Mesenchymal stem cell (in vitro differentiated cells and primary cell): ENCODE results near the gene ADGRV1.

Experiments used
- DNase-seq: peaks from one replicate; pipeline ENCODE4 v3.0.0-alpha.2; 2013
- H2AFZ ChIP-seq: one replicate; pipeline ENCODE4 v1.6.1; 2013; ENCODE audit warnings: low read depth, mild to moderate bottlenecking, control low read depth, inconsistent platforms, low read length, moderate library complexity
- H2AK5ac ChIP-seq: 2 replicates; pipeline ENCODE4 v1.6.1; 2013; ENCODE audit warnings: low read length, moderate library complexity, mild to moderate bottlenecking, inconsistent platforms; ENCODE audit not compliant: severe bottlenecking
- H2BK120ac ChIP-seq: one replicate; pipeline ENCODE4 v1.6.1; 2013; ENCODE audit warnings: low read depth, mild to moderate bottlenecking, inconsistent platforms, low read length, moderate library complexity
- H2BK12ac ChIP-seq, 2 experiments: one replicate each; pipeline ENCODE4 v1.6.1; 2013; ENCODE audit warnings: inconsistent platforms in 2 of 2, low read length in 2 of 2, mild to moderate bottlenecking in 2 of 2, moderate library complexity in 2 of 2, control low read depth in 1 of 2
- H2BK15ac ChIP-seq: one replicate; pipeline ENCODE4 v1.6.1; 2013; ENCODE audit warnings: mild to moderate bottlenecking, low read depth, inconsistent platforms; ENCODE audit not compliant: poor library complexity, severe bottlenecking
- H2BK5ac ChIP-seq: 2 replicates; pipeline ENCODE4 v1.6.1; 2013; ENCODE audit warnings: low read depth, mild to moderate bottlenecking, low read length, control low read depth, inconsistent platforms; ENCODE audit not compliant: poor library complexity, severe bottlenecking
- H3K14ac ChIP-seq, 2 experiments: one replicate each; pipeline ENCODE4 v1.6.1; 2013; ENCODE audit warnings: inconsistent platforms in 2 of 2, low read length in 2 of 2, control low read depth in 1 of 2, mild to moderate bottlenecking in 1 of 2, moderate library complexity in 1 of 2
- H3K18ac ChIP-seq, 2 experiments: one replicate each; pipeline ENCODE4 v1.6.1; 2013; ENCODE audit warnings: inconsistent platforms in 2 of 2, low read length in 2 of 2, control low read depth in 1 of 2, low read depth in 1 of 2, mild to moderate bottlenecking in 1 of 2
- H3K23ac ChIP-seq, 2 experiments: one replicate each; pipeline ENCODE4 v1.6.1; 2013; ENCODE audit warnings: inconsistent platforms in 2 of 2, low read length in 2 of 2, mild to moderate bottlenecking in 2 of 2, moderate library complexity in 2 of 2, control low read depth in 1 of 2
- H3K27ac ChIP-seq: 2 replicates; pipeline ENCODE4 v1.5.1; 2013; ENCODE audit warnings: mild to moderate bottlenecking, moderate library complexity, low read length, control low read depth, inconsistent platforms; ENCODE audit not compliant: poor library complexity, severe bottlenecking
- H3K27me3 ChIP-seq, 2 experiments: 2 replicates each; pipeline versions ENCODE4 v1.6.1 to v1.7.0; 2013; ENCODE audit warnings: low read length in 2 of 2, mild to moderate bottlenecking in 2 of 2, moderate library complexity in 2 of 2, control low read depth in 1 of 2, inconsistent platforms in 1 of 2; ENCODE audit not compliant: control insufficient read depth in 1 of 2, insufficient read depth in 1 of 2
- H3K36me3 ChIP-seq, 2 experiments: 2 replicates each; pipeline versions ENCODE4 v1.6.1 to v1.7.0; 2013; ENCODE audit warnings: low read length in 2 of 2, control low read depth in 1 of 2, inconsistent platforms in 1 of 2, low read depth in 1 of 2, mild to moderate bottlenecking in 1 of 2; ENCODE audit not compliant: insufficient read depth in 2 of 2, control insufficient read depth in 1 of 2
- H3K4ac ChIP-seq, 2 experiments: one replicate each; pipeline ENCODE4 v1.6.1; 2013; ENCODE audit warnings: inconsistent platforms in 2 of 2, low read length in 2 of 2, mild to moderate bottlenecking in 2 of 2, moderate library complexity in 2 of 2, control low read depth in 1 of 2, low read depth in 1 of 2
- H3K4me1 ChIP-seq: 2 replicates; pipeline ENCODE4 v1.6.1; 2013; ENCODE audit warnings: low read depth, low read length, control low read depth; ENCODE audit not compliant: control insufficient read depth, insufficient read depth
- H3K4me2 ChIP-seq: 2 replicates; pipeline ENCODE4 v1.6.1; 2013; ENCODE audit warnings: low read length, mild to moderate bottlenecking, inconsistent platforms; ENCODE audit not compliant: poor library complexity, severe bottlenecking
- H3K4me3 ChIP-seq, 2 experiments: 2 replicates each; pipeline versions ENCODE4 v1.5.1 to v1.7.0; 2013; ENCODE audit warnings: low read length in 2 of 2, mild to moderate bottlenecking in 2 of 2, control low read depth in 1 of 2, low read depth in 1 of 2; ENCODE audit not compliant: insufficient read depth in 1 of 2
- H3K79me1 ChIP-seq: replicated peaks from 2 replicates; pipeline ENCODE4 v1.6.1; 2013; ENCODE audit warnings: mild to moderate bottlenecking, control low read depth, low read length, inconsistent platforms; ENCODE audit not compliant: poor library complexity, severe bottlenecking
- H3K9ac ChIP-seq: 2 replicates; pipeline ENCODE4 v1.7.0; 2013; ENCODE audit warnings: mild to moderate bottlenecking, low read length, moderate library complexity
- H3K9me3 ChIP-seq: 2 replicates; pipeline ENCODE4 v1.7.0; 2013; ENCODE audit warnings: mild to moderate bottlenecking, low read length; ENCODE audit not compliant: control insufficient read depth
- H4K8ac ChIP-seq: one replicate; pipeline ENCODE4 v1.6.1; 2013; ENCODE audit warnings: inconsistent platforms, mild to moderate bottlenecking, low read length, moderate library complexity
- H4K91ac ChIP-seq: one replicate; pipeline ENCODE4 v1.6.1; 2013; ENCODE audit warnings: mild to moderate bottlenecking, low read length, inconsistent platforms
- WGBS: methylation state at CpG from one replicate; pipeline ENCODE4 v1.1.7; 2013; ENCODE audit warnings: mixed read lengths; 5-methylcytosine and 5-hydroxymethylcytosine counted together

The ADGRV1 gene

GRCh38 chr5:91187032-91187431 lies 628.4 kb downstream of the ADGRV1 start:
- Histone ChIP-seq H2AFZ (no peak overlapping the region), H2AK5ac (no peak overlapping the region), H3K14ac (no peak overlapping the region), H3K79me1 (no peaks in the 10 kb centered on the region), H4K8ac (no peak overlapping the region), H3K27ac (no peak overlapping the region), H3K36me3 (no peaks in the 10 kb centered on the region), H3K4me1 (peaks cover 1% of the 10 kb centered on the region), H3K18ac (no peak overlapping the region), H3K4me2 (no peak overlapping the region), H2BK12ac (no peak overlapping the region), H4K91ac (no peak overlapping the region), H3K4me3 (no peak overlapping the region), H2BK5ac (no peak overlapping the region), H3K9me3 (no peaks in the 10 kb centered on the region), H3K4ac (no peak overlapping the region), H3K27me3 (no peaks in the 10 kb centered on the region), H2BK120ac (no peak overlapping the region), H3K9ac (no peak overlapping the region), H3K23ac (no peak overlapping the region), H2BK15ac (no peak overlapping the region)
- WGBS: 100% methylated on average over 1 of the region's 3 CpGs
- DNase-seq: no peak

GRCh38 chr5:91188755-91189154 lies 630.2 kb downstream of the ADGRV1 start:
- Histone ChIP-seq H4K91ac (no peak overlapping the region), H3K14ac (no peak overlapping the region), H3K18ac (no peak overlapping the region), H2BK120ac (no peak overlapping the region), H3K36me3 (no peaks in the 10 kb centered on the region), H3K4me3 (no peak overlapping the region), H3K79me1 (no peaks in the 10 kb centered on the region), H2BK12ac (no peak overlapping the region), H3K9me3 (no peaks in the 10 kb centered on the region), H3K4ac (no peak overlapping the region), H2BK5ac (no peak overlapping the region), H3K4me2 (no peak overlapping the region), H3K9ac (no peak overlapping the region), H3K27me3 (no peaks in the 10 kb centered on the region), H3K27ac (no peak overlapping the region), H2AFZ (no peak overlapping the region), H2AK5ac (no peak overlapping the region), H4K8ac (no peak overlapping the region), H3K23ac (no peak overlapping the region), H2BK15ac (no peak overlapping the region), H3K4me1 (peaks cover 1% of the 10 kb centered on the region)
- DNase-seq: no peak
- no CpG with 5 or more reads among the region's 1 CpG for WGBS

DNA sequence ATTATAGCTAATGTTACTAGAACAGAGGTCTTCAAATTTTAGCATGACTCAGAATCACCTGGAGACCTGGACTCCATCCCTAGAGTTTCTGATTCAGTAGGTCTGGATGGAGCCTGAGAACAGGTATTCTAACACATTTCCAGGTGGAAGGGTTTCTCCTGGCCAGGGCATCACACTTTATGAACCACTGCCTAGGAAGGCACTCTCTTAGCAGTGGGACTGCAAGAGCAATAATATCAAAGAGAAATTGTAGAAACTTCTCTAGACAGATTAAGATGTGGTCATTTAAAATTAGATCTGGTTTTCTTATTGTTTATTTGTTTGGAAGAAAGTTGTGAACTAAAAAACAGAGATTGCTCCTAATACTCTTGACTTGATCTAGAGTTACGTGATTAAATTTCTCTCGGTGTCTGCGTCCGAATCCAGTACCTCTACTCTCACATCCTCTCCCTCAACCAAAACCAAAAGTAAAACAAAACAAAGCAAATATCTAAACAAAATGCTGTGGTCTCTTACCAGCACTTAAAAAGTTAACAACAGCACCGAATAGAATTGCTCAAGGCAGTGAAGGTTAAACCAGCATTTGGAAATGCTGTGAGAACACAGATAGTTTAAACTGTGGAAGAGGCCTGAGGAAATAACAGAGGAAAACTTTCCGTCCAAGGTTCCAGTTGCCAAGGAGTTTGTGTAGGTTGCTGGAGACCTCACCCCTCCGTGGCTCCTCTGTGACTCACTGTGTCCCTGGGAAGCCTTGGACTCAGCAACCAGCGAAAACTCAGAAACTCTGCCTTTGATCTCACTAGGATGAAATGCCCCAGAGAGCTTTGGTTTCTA lies 631.1 kb downstream of the ADGRV1 start:
- peak overlapping the region; percentile 31 for H3K4me2 ChIP-seq
- no peak overlapping the region for H2AK5ac ChIP-seq
- H3K18ac ChIP-seq: peak overlapping the region in 1 of 2 experiments; percentile 83
- peak overlapping the region in 1 of 2 experiments; percentile 47 for H3K4ac ChIP-seq
- WGBS: 40% methylated on average over 8 of the region's 8 CpGs
- H3K9me3 ChIP-seq: no peaks in the 10 kb centered on the region
- H2BK5ac ChIP-seq: no peak overlapping the region
- no peaks in the 10 kb centered on the region for H3K36me3 ChIP-seq
- H3K4me3 ChIP-seq: peak overlapping the region in 1 of 2 experiments; percentile 39
- H2BK15ac ChIP-seq: no peak overlapping the region
- H3K27ac ChIP-seq: peak overlapping the region; percentile 59
- H3K23ac ChIP-seq: no peak overlapping the region
- no peak overlapping the region for H2AFZ ChIP-seq
- peaks cover 1% of the 10 kb centered on the region for H3K4me1 ChIP-seq
- DNase-seq: peak; percentile 98
- H4K91ac ChIP-seq: no peak overlapping the region
- H3K79me1 ChIP-seq: no peaks in the 10 kb centered on the region
- no peaks in the 10 kb centered on the region for H3K27me3 ChIP-seq
- H4K8ac ChIP-seq: peak overlapping the region; percentile 15
- peak overlapping the region; percentile 49 for H2BK120ac ChIP-seq
- no peak overlapping the region for H3K14ac ChIP-seq
- peak overlapping the region; percentile 37 to 77 for H2BK12ac ChIP-seq
- H3K9ac ChIP-seq: peak overlapping the region; percentile 89

DNA sequence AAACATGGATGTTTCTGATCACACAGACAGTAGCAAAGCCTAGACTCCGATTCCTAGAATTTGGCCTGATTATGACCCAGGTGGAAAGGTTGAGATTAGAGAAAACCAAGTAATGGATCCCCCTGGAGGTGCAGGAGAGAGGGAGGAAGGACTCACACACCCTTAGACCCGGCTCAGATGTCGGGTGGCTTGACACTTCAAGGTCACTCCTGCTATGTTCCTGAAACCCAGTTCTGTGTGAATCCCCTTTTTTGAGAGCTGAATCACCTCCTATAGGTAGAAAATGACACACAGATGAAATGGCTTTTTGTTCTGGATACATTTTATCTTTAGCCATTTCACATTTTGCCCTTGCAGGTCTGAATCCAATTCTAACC lies 631.7 kb downstream of the ADGRV1 start:
- Histone ChIP-seq H2AK5ac (no peak overlapping the region), H3K4me1 (peaks cover 1% of the 10 kb centered on the region), H2BK5ac (no peak overlapping the region), H4K8ac (peak overlapping the region; percentile 89), H2AFZ (no peak overlapping the region), H3K23ac (no peak overlapping the region), H3K14ac (no peak overlapping the region), H2BK12ac (peak overlapping the region; percentile 14 to 21), H3K4ac (no peak overlapping the region), H3K9ac (peak overlapping the region; percentile 89), H2BK120ac (no peak overlapping the region), H2BK15ac (no peak overlapping the region), H3K79me1 (no peaks in the 10 kb centered on the region), H3K27me3 (no peaks in the 10 kb centered on the region), H4K91ac (no peak overlapping the region), H3K4me3 (peak overlapping the region in 1 of 2 experiments; percentile 39), H3K4me2 (peak overlapping the region; percentile 31), H3K9me3 (no peaks in the 10 kb centered on the region), H3K27ac (peak overlapping the region; percentile 59), H3K18ac (peak overlapping the region; percentile 37 to 84), H3K36me3 (no peaks in the 10 kb centered on the region)
- 49% methylated on average over 3 of the region's 3 CpGs for WGBS
- DNase-seq: no peak
